Cardiac ventricle fibroblast (primary cell): ENCODE measurements around the gene GANC. TPM values are rescaled to one million over a fixed set of nuclear protein-coding genes. Genes with fewer than 3 reads are reported as not detected.

Experiments used
- total RNA-seq: library from RNA; depleted of rRNA; stranded (reverse); fragments of >200 nt; gene quantifications from 2 replicates; pipeline ENCODE4 v1.2.3, GENCODE V29; 2015

The GANC gene, protein sequence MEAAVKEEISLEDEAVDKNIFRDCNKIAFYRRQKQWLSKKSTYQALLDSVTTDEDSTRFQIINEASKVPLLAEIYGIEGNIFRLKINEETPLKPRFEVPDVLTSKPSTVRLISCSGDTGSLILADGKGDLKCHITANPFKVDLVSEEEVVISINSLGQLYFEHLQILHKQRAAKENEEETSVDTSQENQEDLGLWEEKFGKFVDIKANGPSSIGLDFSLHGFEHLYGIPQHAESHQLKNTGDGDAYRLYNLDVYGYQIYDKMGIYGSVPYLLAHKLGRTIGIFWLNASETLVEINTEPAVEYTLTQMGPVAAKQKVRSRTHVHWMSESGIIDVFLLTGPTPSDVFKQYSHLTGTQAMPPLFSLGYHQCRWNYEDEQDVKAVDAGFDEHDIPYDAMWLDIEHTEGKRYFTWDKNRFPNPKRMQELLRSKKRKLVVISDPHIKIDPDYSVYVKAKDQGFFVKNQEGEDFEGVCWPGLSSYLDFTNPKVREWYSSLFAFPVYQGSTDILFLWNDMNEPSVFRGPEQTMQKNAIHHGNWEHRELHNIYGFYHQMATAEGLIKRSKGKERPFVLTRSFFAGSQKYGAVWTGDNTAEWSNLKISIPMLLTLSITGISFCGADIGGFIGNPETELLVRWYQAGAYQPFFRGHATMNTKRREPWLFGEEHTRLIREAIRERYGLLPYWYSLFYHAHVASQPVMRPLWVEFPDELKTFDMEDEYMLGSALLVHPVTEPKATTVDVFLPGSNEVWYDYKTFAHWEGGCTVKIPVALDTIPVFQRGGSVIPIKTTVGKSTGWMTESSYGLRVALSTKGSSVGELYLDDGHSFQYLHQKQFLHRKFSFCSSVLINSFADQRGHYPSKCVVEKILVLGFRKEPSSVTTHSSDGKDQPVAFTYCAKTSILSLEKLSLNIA (N-terminal part only)
- total RNA-seq = 10.1 and 11.5 TPM in 2 replicates

DNA sequence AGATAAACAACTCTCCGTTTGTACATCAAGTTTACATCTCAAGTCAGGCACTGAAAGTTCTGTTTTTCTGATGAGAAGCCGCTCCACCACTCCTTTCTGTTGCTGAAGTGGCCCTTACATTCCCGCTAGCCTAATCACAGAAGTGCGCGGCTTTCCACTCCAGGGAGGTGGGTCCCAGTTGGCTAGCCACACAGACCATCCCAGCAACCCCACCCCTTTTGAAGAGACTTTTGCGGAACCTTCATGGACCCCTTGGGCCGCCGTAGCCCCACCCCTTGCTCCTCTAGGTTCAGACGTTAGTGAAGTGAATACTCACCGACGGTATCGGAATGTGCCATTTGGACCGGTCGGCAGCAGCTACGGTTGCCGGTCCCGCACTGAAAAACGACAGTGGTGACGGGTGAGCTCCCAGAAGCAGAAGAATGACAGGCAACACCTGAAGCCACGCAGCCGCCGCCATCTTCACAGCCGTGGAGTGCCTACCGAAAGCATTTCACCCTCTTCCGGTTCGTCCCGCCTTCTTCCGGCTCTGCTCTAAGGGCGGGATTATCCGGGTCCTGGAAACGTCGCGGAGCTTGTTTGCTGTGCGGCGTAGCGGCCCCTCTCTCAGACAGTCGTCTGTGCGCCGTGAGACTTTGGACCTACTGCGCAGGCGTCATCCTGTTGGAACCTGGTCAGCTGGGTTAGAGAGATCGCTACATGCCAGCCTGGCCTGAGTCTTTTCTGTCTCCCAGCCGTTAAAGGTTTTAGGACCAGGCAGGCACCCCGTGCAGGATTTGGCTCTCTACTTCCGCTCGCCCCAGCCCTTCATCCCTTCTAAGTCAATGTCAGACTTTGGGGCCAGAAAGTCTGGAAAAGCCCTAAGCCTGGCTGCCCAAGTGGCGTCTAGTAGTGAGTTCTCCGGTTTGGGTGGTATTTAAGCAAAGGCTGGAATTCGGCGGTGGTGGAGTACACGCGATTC, at the start of gene GANC, which contains the start of gene TMEM87A:
Gene GANC (plus strand): TSS at position 263 of the 961 bp plus-strand sequence. CDS start 1,281 bp downstream, outside the sequence.
Gene TMEM87A (minus strand): TSS at position 495 of the 961 bp plus-strand sequence. CDS start 35 bp downstream, at position 460.

GRCh38 chr15:42359249-42359648, 86.2 kb downstream of the GANC start, which contains the start of gene CAPN3:
TSS of gene CAPN3 (plus strand) at chr15:42359501. CDS start at chr15:42359806, 305 bp downstream.

Other genes with a start within 250 kb of the GANC start
- not detected in 2 replicates for gene PLA2G4D, start 178.6 kb upstream of the GANC start, total RNA-seq
- gene PLA2G4F, start 116.6 kb upstream of the GANC start, total RNA-seq = not detected in 2 replicates
- 62.2 and 63.1 TPM in 2 replicates for gene VPS39, start 64.9 kb upstream of the GANC start, total RNA-seq
- 26.3 and 30.2 TPM in 2 replicates for gene TMEM87A, start 232 bp downstream of the GANC start, total RNA-seq
- gene CAPN3, start 86.3 kb downstream of the GANC start, total RNA-seq = 0.98 and 2.4 TPM in 2 replicates
- 42.9 and 44.3 TPM in 2 replicates for gene ZNF106, start 217.9 kb downstream of the GANC start, total RNA-seq
- 44.9 and 48.7 TPM in 2 replicates for gene SNAP23, start 222.4 kb downstream of the GANC start, total RNA-seq